Measurements from ENCODE around the gene IGF2BP1.

- TF ChIP-seq CTCF (IDR thresholded peaks at IDR 0.05) (no peak), POLR2A (IDR thresholded peaks at IDR 0.05) (no peak)
Measured at GRCh38 chr17:48952904-48953303, 44.3 kb upstream of the IGF2BP1 start.

Measured in adrenal gland (tissue), 5 donors.